Uterus (tissue), 4 donors: ENCODE results near the gene ABI1. TPM values are rescaled to one million over a fixed set of nuclear protein-coding genes. Genes with fewer than 3 reads are reported as not detected.

ENCODE experiments used
- DNase-seq, 2 donors: peaks; one replicate each; pipeline ENCODE4 v3.0.0-alpha.2; 2019 to 2020
- H3K27ac ChIP-seq, 2 donors: fragments of 200-600 bp; sonication (generic); 1 replicate in 1 of 2; 2 replicates in 1 of 2; pipeline ENCODE4 v1.5.1; 2016 to 2018
- H3K27me3 ChIP-seq, 2 donors: fragments of 200-600 bp; sonication (generic); one replicate each; pipeline ENCODE4 v1.5.1; 2018 to 2019; ENCODE audit warnings: control low read depth in 1 of 2
- H3K36me3 ChIP-seq, 2 donors: fragments of 200-600 bp; sonication (generic); one replicate each; pipeline ENCODE4 v1.5.1; 2019; ENCODE audit warnings: control low read depth in 1 of 2
- H3K4me1 ChIP-seq, 2 donors: fragments of 200-600 bp; sonication (generic); one replicate each; pipeline ENCODE4 v1.5.1; 2018 to 2019; ENCODE audit warnings: control low read depth in 1 of 2
- H3K4me3 ChIP-seq, 2 donors: fragments of 200-600 bp; sonication (generic); 1 replicate in 1 of 2; 2 replicates in 1 of 2; pipeline ENCODE4 v1.5.1; 2018 to 2019; ENCODE audit warnings: mild to moderate bottlenecking in 1 of 2
- H3K9me3 ChIP-seq, 2 donors: fragments of 200-600 bp; sonication (generic); one replicate each; pipeline ENCODE4 v1.5.1; 2019; ENCODE audit warnings: control low read depth in 1 of 2
- POLR2A ChIP-seq, 2 donors: fragments of 450-650 bp; IDR thresholded peaks; one replicate each; pipeline ENCODE4 v1.6.1; 2016; ENCODE audit warnings: antibody characterized with exemption in 2 of 2, mild to moderate bottlenecking in 1 of 2, moderate library complexity in 1 of 2
- intact Hi-C: fragments of 100-400 bp; cut with DNase I; formaldehyde crosslinking; loops from one replicate; pipeline ENCODE4 v1.15.1; 2023; ENCODE audit warnings: low total_unique reads
- total RNA-seq, 4 donors: library from RNA; depleted of rRNA in 3 of 4; stranded (reverse); fragments of >200 nt in 3 of 4; gene quantifications; one replicate each; pipeline versions ENCODE4 v1.1.0 to v1.2.4, GENCODE V29; 2014 to 2023
- TF ChIP-seq, protein P1 (sequence below), 4 experiments: fragments of 200-600 bp in 2 of 4; fragments of 450-650 bp in 2 of 4; sonication (generic) in 2 of 4; IDR thresholded peaks; one replicate each; pipeline ENCODE4 v1.5.1; 2016 to 2019; ENCODE audit warnings: antibody characterized with exemption in 4 of 4, mild to moderate bottlenecking in 2 of 4, moderate library complexity in 1 of 4
- donor health status: DM: yes; HTN: yes; CAD: no.

ABI1 gene
- total RNA-seq, 4 donors from 2014 or later: 26.6 to 50.4 (median 39.1) TPM

DNA sequence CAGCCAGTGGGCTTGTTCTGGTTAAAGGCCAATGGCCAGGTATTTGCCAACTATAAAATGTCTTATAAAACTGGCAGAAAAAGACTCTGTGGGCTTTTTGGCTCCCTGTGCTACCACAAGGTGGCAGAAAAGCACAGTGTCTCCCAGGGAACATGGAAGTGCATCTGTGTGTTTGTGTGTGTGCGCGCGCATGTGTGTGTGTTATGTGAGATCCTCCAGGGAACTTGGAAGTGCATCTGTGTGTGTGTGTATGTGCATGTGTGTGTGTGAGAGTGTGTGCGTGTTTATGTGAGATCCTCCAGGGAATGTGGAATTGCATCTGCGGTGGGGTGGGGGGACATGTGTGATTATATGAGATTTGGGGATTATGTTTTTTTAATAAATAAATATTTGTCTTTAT is 30.2 kb upstream of the ABI1 start:
- Histone ChIP-seq H3K9me3 (no peaks in the 10 kb centered on the region), H3K4me3 (no peak overlapping the region), H3K36me3 (no peaks in the 10 kb centered on the region), H3K27ac (no peak overlapping the region), H3K27me3 (no peaks in the 10 kb centered on the region), H3K4me1 (no peaks in the 10 kb centered on the region)
- TF ChIP-seq POLR2A (IDR thresholded peaks at IDR 0.05): no peak
- TF ChIP-seq, protein P1, sequence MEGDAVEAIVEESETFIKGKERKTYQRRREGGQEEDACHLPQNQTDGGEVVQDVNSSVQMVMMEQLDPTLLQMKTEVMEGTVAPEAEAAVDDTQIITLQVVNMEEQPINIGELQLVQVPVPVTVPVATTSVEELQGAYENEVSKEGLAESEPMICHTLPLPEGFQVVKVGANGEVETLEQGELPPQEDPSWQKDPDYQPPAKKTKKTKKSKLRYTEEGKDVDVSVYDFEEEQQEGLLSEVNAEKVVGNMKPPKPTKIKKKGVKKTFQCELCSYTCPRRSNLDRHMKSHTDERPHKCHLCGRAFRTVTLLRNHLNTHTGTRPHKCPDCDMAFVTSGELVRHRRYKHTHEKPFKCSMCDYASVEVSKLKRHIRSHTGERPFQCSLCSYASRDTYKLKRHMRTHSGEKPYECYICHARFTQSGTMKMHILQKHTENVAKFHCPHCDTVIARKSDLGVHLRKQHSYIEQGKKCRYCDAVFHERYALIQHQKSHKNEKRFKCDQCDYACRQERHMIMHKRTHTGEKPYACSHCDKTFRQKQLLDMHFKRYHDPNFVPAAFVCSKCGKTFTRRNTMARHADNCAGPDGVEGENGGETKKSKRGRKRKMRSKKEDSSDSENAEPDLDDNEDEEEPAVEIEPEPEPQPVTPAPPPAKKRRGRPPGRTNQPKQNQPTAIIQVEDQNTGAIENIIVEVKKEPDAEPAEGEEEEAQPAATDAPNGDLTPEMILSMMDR (IDR thresholded peaks at IDR 0.05): no peak
- DNase-seq: no peak
- intact Hi-C loops: no loop called here

DNA sequence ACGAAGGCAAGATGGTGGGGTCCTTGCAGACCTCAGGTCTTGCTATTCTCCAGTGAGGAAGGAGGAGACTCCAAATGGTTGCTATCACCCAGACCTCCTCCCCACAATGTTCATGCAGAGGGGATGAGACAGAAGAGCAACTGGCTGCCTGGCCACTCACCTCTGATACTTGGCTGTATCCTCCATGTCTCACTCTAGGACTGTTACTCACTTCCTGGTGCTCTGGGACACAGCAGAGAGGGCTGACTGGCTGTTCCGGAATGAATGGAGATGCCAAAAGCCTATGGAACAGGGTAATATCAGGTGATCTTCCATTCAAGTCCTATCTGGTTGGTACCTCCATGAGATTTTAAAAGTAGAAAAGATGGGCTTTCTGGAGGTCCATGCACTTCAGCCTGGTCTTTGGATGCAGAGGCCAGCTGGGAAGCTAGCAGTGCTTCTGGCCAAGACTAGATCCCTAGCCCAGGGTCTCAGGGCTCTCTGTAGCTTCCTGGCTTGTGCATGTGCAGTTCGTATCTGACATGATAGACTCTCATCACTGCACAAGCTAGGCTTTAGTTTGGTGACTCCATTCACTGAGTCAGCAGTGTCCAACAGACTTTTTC is 27.0 kb upstream of the ABI1 start:
- Histone ChIP-seq H3K36me3 (no peaks in the 10 kb centered on the region), H3K27ac (no peak overlapping the region), H3K27me3 (no peaks in the 10 kb centered on the region), H3K4me3 (no peak overlapping the region), H3K4me1 (no peaks in the 10 kb centered on the region), H3K9me3 (no peaks in the 10 kb centered on the region)
- DNase-seq: no peak
- intact Hi-C loops: no loop called here
- no peak for TF ChIP-seq POLR2A (IDR thresholded peaks at IDR 0.05)
- TF ChIP-seq, protein P1 (IDR thresholded peaks at IDR 0.05): no peak

DNA sequence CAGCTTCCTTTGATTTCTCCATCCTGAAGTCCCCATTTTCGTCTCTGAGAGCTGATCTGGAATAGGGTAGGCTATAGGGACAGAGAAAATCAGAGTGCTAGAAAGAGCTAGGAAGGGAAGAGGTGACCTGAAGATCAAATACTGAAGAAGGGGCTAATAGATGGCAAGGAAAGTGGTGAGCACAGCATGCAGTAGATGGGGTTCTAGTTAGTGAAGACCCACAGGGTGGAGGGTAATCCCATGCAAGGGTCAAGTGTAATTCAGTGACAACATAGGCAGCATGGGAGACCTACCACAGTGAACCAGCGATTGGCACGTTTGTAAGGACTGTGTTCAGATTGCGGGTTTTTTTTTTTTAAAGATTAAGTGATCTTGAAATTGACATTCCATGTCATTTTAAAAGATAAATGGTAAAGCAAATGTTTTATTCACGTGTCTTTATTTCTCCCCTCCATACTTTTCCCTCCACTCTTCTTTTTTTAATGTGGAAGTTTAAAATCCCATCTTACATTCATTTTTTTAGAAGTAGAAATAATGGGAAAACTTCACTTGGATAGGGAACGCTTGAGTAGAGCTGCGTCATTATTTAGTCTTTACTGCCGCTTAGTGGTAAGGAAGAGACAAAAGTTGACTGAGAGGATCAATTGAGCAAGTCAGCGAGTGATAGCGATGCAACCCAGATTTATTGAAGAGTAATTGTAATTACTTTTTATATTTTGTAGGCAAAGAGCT is 21.0 kb upstream of the ABI1 start:
- intact Hi-C loops: no loop called here
- Histone ChIP-seq H3K4me3 (no peak overlapping the region), H3K27ac (no peak overlapping the region), H3K4me1 (no peaks in the 10 kb centered on the region), H3K27me3 (no peaks in the 10 kb centered on the region), H3K36me3 (no peaks in the 10 kb centered on the region), H3K9me3 (no peaks in the 10 kb centered on the region)
- no peak for DNase-seq
- TF ChIP-seq, protein P1 (IDR thresholded peaks at IDR 0.05): peak; percentile 58 to 82 (median 73)
- no peak for TF ChIP-seq POLR2A (IDR thresholded peaks at IDR 0.05)

DNA sequence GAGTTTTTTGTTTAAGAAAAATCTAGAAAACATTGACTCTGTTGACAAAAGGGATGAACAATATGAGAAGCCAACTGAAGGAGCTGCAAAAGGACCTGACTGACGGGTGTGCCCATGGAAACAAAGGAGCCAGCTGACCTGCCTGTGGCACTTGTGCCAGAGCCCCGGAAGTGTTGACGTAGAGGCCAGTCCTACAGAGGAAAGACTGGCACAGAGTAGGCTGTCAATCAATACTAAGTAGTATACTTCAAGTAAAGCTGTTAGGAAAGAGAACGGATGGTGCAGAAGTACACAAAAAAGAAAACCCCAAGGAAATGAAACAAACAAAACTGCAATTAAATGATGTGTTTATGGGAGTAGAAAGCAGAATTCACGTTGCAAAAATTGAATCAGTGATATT is 19.0 kb upstream of the ABI1 start:
- TF ChIP-seq POLR2A (IDR thresholded peaks at IDR 0.05): no peak
- TF ChIP-seq, protein P1 (IDR thresholded peaks at IDR 0.05): no peak
- Histone ChIP-seq H3K36me3 (no peaks in the 10 kb centered on the region), H3K9me3 (no peaks in the 10 kb centered on the region), H3K27ac (no peak overlapping the region), H3K4me1 (no peaks in the 10 kb centered on the region), H3K4me3 (no peak overlapping the region), H3K27me3 (no peaks in the 10 kb centered on the region)
- intact Hi-C loops: no loop called here
- no peak for DNase-seq

DNA sequence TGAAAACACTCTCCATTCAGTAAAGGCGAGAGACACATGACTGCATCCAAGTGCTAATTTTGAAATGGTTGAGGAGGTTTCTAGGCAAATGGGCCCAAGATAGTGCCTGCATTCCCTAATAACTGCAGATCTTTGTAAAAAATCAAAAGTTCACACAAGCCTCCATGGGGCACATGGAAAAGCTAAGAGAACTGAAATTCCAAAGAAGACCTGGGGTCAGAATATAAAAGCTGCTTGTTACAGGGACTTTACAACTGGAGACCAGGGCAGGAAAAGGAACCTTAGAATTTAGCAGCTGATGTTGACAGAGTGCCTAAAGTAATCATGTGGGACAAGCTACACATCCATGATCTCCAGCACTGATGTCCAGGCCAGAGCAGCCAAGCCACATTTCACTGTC is 10.0 kb upstream of the ABI1 start:
- no peaks in the 10 kb centered on the region for H3K9me3 ChIP-seq
- intact Hi-C loops: no loop called here
- TF ChIP-seq, protein P1 (IDR thresholded peaks at IDR 0.05): no peak
- TF ChIP-seq POLR2A (IDR thresholded peaks at IDR 0.05): no peak
- H3K4me3 ChIP-seq: no peak overlapping the region
- H3K27me3 ChIP-seq: no peaks in the 10 kb centered on the region
- DNase-seq: no peak
- H3K36me3 ChIP-seq: no peaks in the 10 kb centered on the region
- H3K27ac ChIP-seq: no peak overlapping the region
- no peaks in the 10 kb centered on the region for H3K4me1 ChIP-seq
